Frontal cortex (tissue), 4 donors: ENCODE results near the gene SIX6. TPM values are rescaled to one million over a fixed set of nuclear protein-coding genes. Genes with fewer than 3 reads are reported as not detected.
A peak's percentile ranks its signal among the peaks of the same experiment; 100 is the strongest.

Source experiments
- DNase-seq, 2 donors: peaks; one replicate each; pipeline ENCODE4 v3.0.0; 2012; ENCODE audit warnings: low spot score in 2 of 2
- FAIRE-seq: peaks from 2 replicates; lab custom pipeline; 2012; peaks lifted over from hg19 to GRCh38; lab: Jason Lieb, UNC
- small RNA-seq: library from RNA; depleted of rRNA; stranded (forward); fragments of <200 nt; gene quantifications from one replicate; pipeline ENCODE3, GENCODE V24; 2014
- total RNA-seq: library from RNA; depleted of rRNA; stranded (reverse); fragments of >200 nt; gene quantifications from one replicate; pipeline ENCODE4 v1.2.3, GENCODE V29; 2014
- donor health status: control.
- donor health status: control.
- donor health status: control.

The SIX6 gene
- total RNA-seq, 1 donor from 2014 or later = not detected

DNA sequence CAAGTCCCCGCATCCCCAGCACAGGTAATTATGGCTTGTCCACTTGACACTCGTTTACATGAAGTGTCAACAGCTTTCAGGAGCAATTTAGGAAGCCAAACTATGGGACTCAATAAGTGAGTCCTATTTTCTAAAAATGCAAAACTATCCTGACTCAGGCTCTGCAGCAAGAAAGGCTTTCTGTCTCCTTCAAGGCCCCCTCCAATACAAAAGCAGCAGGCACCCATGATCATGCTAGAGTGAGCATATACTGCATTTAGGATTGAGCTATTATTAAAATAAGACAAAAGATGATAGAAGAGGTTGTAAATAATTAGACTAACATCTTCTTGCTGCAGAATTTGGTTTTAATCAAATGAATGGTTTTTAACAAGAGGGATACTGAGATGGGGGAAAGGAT, 3.2 kb downstream of the SIX6 start:
- no peak for DNase-seq
- FAIRE-seq = no peak

DNA sequence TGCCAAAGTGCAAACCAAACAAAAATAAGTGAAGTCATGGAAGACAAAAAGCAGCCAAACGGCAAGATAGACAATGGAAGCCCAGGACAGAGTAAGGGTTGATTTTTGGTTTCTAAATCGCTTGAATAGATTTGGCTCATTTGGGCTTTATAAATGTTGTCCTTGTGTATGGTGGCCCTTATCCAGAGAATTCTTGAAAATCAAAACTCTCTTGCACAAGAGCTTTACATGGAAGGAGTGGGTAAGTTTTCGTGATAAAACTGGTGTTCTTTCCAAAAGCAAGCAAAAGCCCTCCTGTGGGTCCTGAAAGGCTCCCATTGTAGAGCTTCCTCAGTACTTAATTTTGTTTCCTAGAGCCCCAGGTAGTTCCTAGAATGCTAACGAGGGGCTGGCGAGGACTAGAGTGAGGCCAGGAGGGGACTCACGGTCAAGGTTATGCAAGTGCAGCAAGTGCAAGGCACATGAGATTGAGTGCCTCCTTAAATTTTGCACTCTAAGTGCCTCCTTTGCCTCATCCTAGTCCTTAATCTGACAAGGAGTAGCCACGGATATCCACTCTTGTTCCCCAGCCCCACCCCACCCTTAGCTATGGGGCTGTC, 4.1 kb downstream of the SIX6 start:
- DNase-seq = no peak
- FAIRE-seq = no peak

DNA sequence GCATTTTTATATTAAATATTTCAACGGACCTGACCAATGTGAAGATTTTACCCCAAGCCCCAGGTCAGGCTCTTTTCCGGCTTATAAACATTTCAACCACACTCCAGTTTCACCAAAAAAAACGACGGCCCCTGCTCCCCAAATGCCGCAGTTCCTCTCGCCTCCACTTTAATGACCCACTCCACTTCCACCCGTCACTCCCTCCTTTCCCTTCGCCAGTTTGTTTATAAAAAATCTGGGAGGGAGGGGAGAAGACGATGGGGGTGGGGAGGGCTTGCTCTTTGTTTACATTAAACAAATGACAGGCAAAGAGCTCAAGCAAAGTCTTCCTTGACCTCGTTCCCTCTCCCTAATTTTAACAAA, 5.4 kb downstream of the SIX6 start:
- no peak for FAIRE-seq
- no peak for DNase-seq

DNA sequence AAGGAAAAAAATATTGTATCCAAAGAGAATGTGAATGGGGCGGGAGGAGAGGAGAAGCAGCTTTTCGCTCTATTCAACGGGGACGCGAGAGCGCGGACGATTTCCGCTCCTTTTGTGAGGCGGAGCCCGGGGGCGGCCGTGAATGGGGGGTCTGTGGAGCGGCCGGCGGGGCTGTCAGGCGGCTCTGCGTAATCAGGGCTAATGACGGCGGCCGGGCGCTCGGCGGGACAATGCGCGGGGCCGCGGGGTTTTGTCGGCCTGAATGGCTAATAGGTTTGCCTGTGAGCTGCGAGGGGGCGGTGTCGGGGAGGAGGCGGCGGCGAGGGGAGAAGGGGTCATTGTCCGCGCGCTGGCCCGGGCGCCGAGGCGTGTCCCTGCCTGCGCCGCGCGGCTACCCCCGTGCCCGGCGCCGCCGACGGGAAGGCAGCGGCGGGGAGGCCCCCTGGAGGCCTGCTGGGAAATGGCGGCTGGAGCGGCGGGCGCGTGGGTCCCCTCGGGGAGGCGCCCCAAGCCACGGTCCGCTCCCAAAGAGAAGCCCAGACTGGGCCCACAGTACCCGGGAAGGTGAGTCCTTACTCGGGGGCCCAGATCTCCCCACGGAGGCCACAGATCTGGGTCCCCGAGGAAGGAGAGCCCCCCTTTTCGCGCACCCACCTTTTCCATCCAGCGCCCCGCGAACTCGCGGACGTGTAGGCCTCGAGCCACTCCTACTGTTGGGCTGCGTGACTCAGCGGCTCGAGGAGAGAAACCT, 6.0 kb downstream of the SIX6 start:
- no peak for FAIRE-seq
- peak in 1 of 2 donors; percentile 8 for DNase-seq

DNA sequence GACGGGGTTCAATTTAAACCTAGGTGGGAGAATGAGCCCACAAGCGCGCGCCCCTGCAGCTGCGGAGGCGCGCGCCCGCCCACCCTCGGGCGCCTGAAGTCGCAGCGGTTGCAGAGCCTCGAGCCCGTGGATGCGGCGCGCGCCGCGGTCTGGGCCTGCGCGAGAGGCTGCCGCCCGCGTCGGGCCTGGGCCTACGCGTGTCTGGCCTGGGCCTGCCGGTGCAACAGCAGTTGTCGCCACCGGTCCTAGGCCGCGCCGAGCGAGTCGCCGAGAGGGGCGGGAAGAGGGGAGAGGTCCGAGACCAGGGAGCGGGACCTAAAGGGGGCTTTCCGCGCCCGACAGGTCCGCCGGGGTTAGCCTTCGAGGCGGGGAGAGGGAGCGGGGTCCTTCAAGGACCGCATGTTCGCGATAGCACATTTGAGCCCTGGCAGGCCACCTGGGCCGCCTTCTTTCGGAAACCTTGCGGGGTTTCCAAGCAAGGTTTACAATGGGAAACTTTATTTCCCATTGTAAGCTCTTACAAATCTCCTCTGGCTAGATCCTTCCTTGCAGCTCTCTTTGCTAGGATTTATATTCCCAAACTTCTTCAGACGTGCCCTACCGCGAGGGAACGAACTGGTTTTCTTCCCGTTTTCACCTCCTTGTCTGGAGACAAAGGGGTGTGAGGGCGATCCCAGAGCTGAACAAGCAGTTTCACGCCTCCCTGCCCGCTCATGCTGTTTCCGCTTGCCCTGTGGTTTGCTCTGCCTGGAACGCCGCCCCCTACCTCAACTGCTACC, 6.8 kb downstream of the SIX6 start:
- FAIRE-seq (no peak), DNase-seq (no peak)

DNA sequence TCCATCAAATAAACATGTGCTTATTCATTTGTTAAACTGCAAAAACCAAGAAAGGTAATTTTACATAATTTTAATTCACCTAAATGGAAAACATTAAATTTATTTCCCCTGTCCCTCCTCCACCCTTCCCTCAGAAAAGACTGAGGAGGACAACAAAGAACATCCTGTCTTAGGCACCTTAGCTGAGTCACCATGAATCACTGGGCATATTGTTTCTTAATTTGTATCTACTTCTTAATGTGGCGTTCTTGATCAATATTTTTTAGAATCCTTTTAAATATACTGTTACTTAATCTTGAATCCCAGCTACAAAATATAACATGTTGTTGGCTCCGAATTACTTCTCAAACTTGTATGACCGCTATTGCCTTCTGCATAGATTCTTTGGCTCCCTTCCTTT, 23.5 kb downstream of the SIX6 start:
- FAIRE-seq = no peak
- DNase-seq = no peak

DNA sequence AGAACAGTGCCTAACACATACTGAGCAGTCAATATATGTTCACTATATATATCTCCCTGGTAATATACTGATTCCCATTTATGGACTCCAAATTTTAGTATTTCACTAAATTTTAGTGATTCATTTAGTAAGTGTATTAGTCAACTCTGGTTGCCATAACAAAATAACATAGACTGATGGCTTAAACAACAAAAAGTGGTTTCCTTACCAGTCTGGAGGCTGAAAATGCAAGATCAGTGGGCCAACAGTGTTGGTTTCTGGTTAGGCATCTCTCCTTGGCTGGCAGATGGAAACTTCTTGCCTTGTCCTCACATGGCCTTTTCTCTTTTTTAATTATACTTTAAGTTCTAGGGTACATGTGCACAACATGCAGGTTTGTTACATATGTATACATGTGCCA, 28.7 kb downstream of the SIX6 start:
- no peak for DNase-seq
- no peak for FAIRE-seq

DNA sequence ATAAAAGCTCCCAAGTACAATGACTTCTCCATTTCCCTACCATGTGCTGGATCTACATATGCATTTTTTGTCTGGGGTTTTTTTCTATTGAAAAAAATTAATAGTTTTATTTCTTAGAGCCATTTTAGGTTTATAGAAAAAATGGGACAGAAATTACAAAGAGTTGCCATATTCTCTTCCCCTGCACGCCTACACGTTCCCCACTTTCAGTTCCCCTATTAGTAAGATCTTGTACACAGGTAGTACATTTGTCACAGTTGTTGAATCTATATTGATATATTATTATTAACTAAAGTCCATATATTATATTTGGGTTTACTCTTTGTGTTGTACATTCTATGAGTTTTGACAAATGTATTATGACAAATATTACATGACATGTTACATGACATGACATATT, 35.7 kb downstream of the SIX6 start:
- FAIRE-seq = no peak

DNA sequence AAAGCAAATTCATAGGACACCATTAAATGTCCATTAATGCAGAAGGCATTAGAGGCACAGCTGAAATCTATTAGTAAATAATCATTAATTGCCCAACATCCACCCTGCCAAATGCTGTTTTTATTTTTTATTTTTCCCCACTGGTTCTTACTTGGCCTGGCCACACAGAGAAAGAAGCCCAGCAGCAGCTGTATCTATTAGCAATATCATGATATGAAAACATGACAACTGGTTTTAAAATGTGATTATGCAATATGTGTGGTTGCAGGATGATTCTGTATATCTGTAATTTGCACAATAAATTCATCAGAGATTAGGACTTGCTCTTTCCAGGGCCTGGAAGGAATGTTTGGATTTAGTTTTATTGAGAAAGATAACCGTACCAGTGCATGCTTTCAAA, 44.9 kb downstream of the SIX6 start:
- FAIRE-seq (no peak), DNase-seq (no peak)

More for the DNA sequence above, 35.7 kb downstream of the SIX6 start:
- no peak for DNase-seq

DNA sequence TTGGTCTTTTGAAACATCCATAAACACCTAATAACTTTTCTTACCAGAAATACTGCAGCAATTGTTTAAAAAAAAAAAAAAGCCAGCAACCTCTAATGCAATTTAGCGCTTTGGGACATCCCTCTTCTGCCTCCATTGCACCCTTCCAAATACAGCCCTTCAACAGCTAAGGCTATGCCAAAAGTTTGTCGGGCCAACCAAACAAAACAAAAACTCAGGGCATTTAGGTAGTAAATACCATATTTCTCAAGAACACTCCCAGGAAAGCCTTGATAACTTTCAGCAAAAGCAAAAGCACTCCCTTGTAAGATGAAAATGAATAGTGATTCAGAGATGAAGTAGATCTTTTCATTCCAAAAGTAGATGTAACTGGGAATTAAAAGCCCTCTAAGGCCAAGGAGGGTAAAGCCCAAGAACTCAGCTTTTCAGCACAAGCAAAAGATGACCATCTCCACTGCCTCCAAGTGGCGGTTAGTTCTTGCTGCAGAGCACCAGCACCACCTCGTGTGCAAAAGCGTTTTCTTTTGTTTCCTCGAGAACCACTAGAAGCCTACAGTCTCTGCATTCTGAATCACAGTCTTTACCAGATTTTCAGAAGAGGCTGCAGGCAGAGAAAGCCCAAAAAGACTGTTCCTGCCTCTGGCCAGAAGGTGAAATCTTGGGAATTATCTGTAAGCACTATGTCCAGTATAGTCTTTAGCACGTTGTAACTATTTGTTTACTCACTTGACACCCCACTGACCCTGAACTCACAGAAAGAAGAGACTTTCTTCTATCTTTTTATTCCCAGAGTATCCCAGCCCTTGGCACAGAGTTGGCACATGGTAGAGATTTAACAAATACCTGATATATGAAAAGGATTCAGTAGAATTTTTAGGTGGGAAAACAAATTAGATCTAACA, 53.1 kb downstream of the SIX6 start:
- FAIRE-seq (no peak), DNase-seq (peak in 1 of 2 donors; percentile 29)

Small RNA genes within 50 kb of the gene (small RNA-seq; reads per million reads assigned to genes)
- gene AL049874.4 = not detected

Other genes with a start within 250 kb of the SIX6 start
- gene C14orf39, start 23.1 kb upstream of the SIX6 start, total RNA-seq = not detected
- gene SIX1, start 140.3 kb downstream of the SIX6 start, total RNA-seq = 0.41 TPM
- 0.41 TPM for gene SIX4, start 215.2 kb downstream of the SIX6 start, total RNA-seq
- 76.2 TPM for gene MNAT1, start 225.6 kb downstream of the SIX6 start, total RNA-seq